Endothelial cell of umbilical vein (primary cell): Measurements from ENCODE around the gene PCDH9. TPM values are rescaled to one million over a fixed set of nuclear protein-coding genes. Genes with fewer than 3 reads are reported as not detected.

Experiments
- BruUV-seq: library from RNA; stranded (reverse); fragments of 400-500 nt; replicated peaks from 2 replicates; lab custom pipeline; 2021; lab: Mats Ljungman, UMichigan
- CTCF ChIA-PET: fragments of 300-600, 350-600 bp; sonication (Branson Sonifier 250); formaldehyde crosslinking; loops from one replicate; lab custom pipeline; 2021; ENCODE audit warnings: antibody characterized with exemption, inconsistent platforms; lab: Charles Lee
- POLR2A ChIA-PET: fragments of 300-600, 350-600 bp; sonication (Branson Sonifier 250); formaldehyde crosslinking; loops from one replicate; lab custom pipeline; 2021; ENCODE audit warnings: antibody characterized with exemption, inconsistent platforms; lab: Charles Lee
- DNase-seq: peaks from one replicate; pipeline ENCODE4 v3.0.0-alpha.2; 2011; ENCODE audit warnings: low read depth, low spot score
- FAIRE-seq: peaks from 2 replicates; lab custom pipeline; 2011; peaks lifted over from hg19 to GRCh38; lab: Jason Lieb, UNC
- H2AFZ ChIP-seq: 2 replicates; pipeline ENCODE4 v1.6.0; 2012; ENCODE audit warnings: low read depth, low read length, control low read depth, inconsistent platforms
- H3K27ac ChIP-seq: 2 replicates; pipeline ENCODE4 v1.5.1; 2011; ENCODE audit warnings: low read depth, mild to moderate bottlenecking, control low read depth, low read length, moderate library complexity; ENCODE audit not compliant: insufficient read depth
- H3K27me3 ChIP-seq, 2 experiments: 2 replicates each; pipeline versions ENCODE4 v1.6.0 to v1.6.1; 2011; ENCODE audit warnings: low read length in 2 of 2, mixed read lengths in 1 of 2; ENCODE audit not compliant: control insufficient read depth in 2 of 2, insufficient read depth in 2 of 2
- H3K36me3 ChIP-seq, 2 experiments: 2 replicates in 1 of 2; 3 replicates in 1 of 2; pipeline ENCODE4 v1.5.1; 2011; ENCODE audit warnings: low read length in 2 of 2, mild to moderate bottlenecking in 1 of 2, moderate library complexity in 1 of 2; ENCODE audit not compliant: control insufficient read depth in 2 of 2, insufficient read depth in 2 of 2; ENCODE audit errors: extremely low read depth in 1 of 2
- H3K4me1 ChIP-seq: 3 replicates; pipeline ENCODE4 v1.5.1; 2011; ENCODE audit warnings: mild to moderate bottlenecking, low read length; ENCODE audit not compliant: control insufficient read depth, insufficient read depth; ENCODE audit errors: extremely low read depth
- H3K4me2 ChIP-seq: 2 replicates; pipeline ENCODE4 v1.6.1; 2011; ENCODE audit warnings: low read length, control low read depth, mixed read lengths; ENCODE audit not compliant: insufficient read depth
- H3K4me3 ChIP-seq, 3 experiments: fragments of 200-600 bp in 1 of 3; sonication (generic), shearing (Covaris generic) in 1 of 3; replicated peaks in 1 of 3; 2 replicates each; pipeline ENCODE4 v1.5.1; 2011 to 2016; ENCODE audit warnings: control low read depth in 3 of 3, low read length in 3 of 3, mild to moderate bottlenecking in 2 of 3, inconsistent platforms in 1 of 3, low read depth in 1 of 3, moderate library complexity in 1 of 3; ENCODE audit not compliant: insufficient read depth in 1 of 3
- H3K79me2 ChIP-seq: 2 replicates; pipeline ENCODE4 v1.6.0; 2012; ENCODE audit warnings: low read length, inconsistent platforms; ENCODE audit not compliant: control insufficient read depth, insufficient read depth
- H3K9ac ChIP-seq: replicated peaks from 2 replicates; pipeline ENCODE3; 2011; ENCODE audit warnings: low read length, control low read depth; ENCODE audit not compliant: insufficient read depth; ENCODE audit errors: extremely low read depth
- H3K9me1 ChIP-seq: replicated peaks from 3 replicates; pipeline ENCODE4 v1.6.0; 2011; ENCODE audit warnings: mild to moderate bottlenecking, low read length; ENCODE audit not compliant: control insufficient read depth, insufficient read depth; ENCODE audit errors: extremely low read depth
- H3K9me3 ChIP-seq: replicated peaks from 2 replicates; pipeline ENCODE4 v1.5.1; 2012; ENCODE audit warnings: low read length, inconsistent platforms; ENCODE audit not compliant: control insufficient read depth, insufficient read depth
- H4K20me1 ChIP-seq: replicated peaks from 2 replicates; pipeline ENCODE3; 2011; ENCODE audit warnings: mild to moderate bottlenecking, low read length; ENCODE audit not compliant: control insufficient read depth, insufficient read depth; ENCODE audit errors: extremely low read depth
- EZH2 ChIP-seq: IDR thresholded peaks from 2 replicates; pipeline ENCODE4 v1.6.1; 2012; ENCODE audit warnings: borderline replicate concordance, low read depth, mild to moderate bottlenecking, moderate library complexity, low read length, inconsistent platforms; ENCODE audit not compliant: severe bottlenecking
- FOS ChIP-seq: IDR thresholded peaks from 2 replicates; pipeline ENCODE4 v1.6.1; 2011; ENCODE audit warnings: mild to moderate bottlenecking, low read length, moderate library complexity, borderline replicate concordance; ENCODE audit not compliant: insufficient read depth
- GATA2 ChIP-seq: IDR thresholded peaks from 2 replicates; pipeline ENCODE4 v1.7.0; 2011; ENCODE audit warnings: low read depth, mild to moderate bottlenecking, moderate library complexity, mixed read lengths, low read length; ENCODE audit not compliant: insufficient read length, insufficient read depth
- JUN ChIP-seq: IDR thresholded peaks from 2 replicates; pipeline ENCODE4 v1.6.1; 2011; ENCODE audit warnings: borderline replicate concordance, low read depth; ENCODE audit not compliant: insufficient read length, insufficient read depth
- MAX ChIP-seq: IDR thresholded peaks from 2 replicates; pipeline ENCODE4 v1.6.1; 2011; ENCODE audit not compliant: insufficient read depth, insufficient read length
- MYC ChIP-seq: IDR thresholded peaks from one replicate; pipeline ENCODE4 v1.6.1; 2011; ENCODE audit warnings: mild to moderate bottlenecking, low read depth, low read length
- POLR2A ChIP-seq: IDR thresholded peaks from 2 replicates; pipeline ENCODE4 v1.6.1; 2012; ENCODE audit warnings: low read depth, mild to moderate bottlenecking, control low read depth, low read length
- POLR2AphosphoS5 ChIP-seq: IDR thresholded peaks from 2 replicates; pipeline ENCODE4 v1.6.1; 2012; ENCODE audit warnings: low read depth, mild to moderate bottlenecking, control low read depth, low read length, moderate library complexity; ENCODE audit not compliant: insufficient read depth
- dilution Hi-C: fragments of 300-500 bp; cut with MboI; formaldehyde crosslinking; loops from one replicate; pipeline ENCODE4 v1.15.0; 2019; ENCODE audit warnings: low sequenced_read_pairs; ENCODE audit not compliant: extremely low pct_ligation_motif_present
- intact Hi-C: fragments of 100-400 bp; cut with micrococcal nuclease; formaldehyde crosslinking; loops from one replicate; pipeline ENCODE4 v1.10.0; 2022
- polyA plus RNA-seq, 4 experiments: library from polyadenylated mRNA; depleted of rRNA in 3 of 4; stranded (reverse) in 3 of 4; unstranded in 1 of 4; fragments of >200 nt; gene quantifications; 2 replicates each; pipeline versions ENCODE4 v1.2.1 to v1.2.3, GENCODE V29; 2011 to 2012; ENCODE audit warnings: missing spikeins in 1 of 4
- total RNA-seq: library from RNA; stranded (reverse); gene quantifications from 2 replicates; pipeline ENCODE4 v1.2.3, GENCODE V29; 2021
- TF ChIP-seq, protein P1 (sequence below), 2 donors: IDR thresholded peaks; 1 replicate in 1 of 2; 2 replicates in 1 of 2; pipeline ENCODE4 v1.5.1; 2011; ENCODE audit warnings: low read length in 2 of 2, mild to moderate bottlenecking in 2 of 2, moderate library complexity in 2 of 2, control low read depth in 1 of 2, inconsistent platforms in 1 of 2, low read depth in 1 of 2; ENCODE audit not compliant: insufficient read depth in 1 of 2; ENCODE audit errors: extremely low read depth in 1 of 2

The PCDH9 gene
- total and polyA plus RNA-seq, 2 donors (not counting 3 experiments of a cell fraction or from before 2014, with no cell fraction given): 1.1 to 5.2 TPM

GRCh38 chr13:66414066-66414800, 815.9 kb downstream of the PCDH9 start:
- H3K9me1 ChIP-seq: no peaks in the 10 kb centered on the region
- no peak overlapping the region for H2AFZ ChIP-seq
- POLR2A ChIA-PET: no interaction called here
- TF ChIP-seq MYC (no peak), JUN (no peak), MAX (no peak), EZH2 (no peak), POLR2AphosphoS5 (no peak), GATA2 (no peak), FOS (no peak), POLR2A (no peak)
- TF ChIP-seq, protein P1, sequence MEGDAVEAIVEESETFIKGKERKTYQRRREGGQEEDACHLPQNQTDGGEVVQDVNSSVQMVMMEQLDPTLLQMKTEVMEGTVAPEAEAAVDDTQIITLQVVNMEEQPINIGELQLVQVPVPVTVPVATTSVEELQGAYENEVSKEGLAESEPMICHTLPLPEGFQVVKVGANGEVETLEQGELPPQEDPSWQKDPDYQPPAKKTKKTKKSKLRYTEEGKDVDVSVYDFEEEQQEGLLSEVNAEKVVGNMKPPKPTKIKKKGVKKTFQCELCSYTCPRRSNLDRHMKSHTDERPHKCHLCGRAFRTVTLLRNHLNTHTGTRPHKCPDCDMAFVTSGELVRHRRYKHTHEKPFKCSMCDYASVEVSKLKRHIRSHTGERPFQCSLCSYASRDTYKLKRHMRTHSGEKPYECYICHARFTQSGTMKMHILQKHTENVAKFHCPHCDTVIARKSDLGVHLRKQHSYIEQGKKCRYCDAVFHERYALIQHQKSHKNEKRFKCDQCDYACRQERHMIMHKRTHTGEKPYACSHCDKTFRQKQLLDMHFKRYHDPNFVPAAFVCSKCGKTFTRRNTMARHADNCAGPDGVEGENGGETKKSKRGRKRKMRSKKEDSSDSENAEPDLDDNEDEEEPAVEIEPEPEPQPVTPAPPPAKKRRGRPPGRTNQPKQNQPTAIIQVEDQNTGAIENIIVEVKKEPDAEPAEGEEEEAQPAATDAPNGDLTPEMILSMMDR (IDR thresholded peaks at IDR 0.05; ENCODE audit: extremely low read depth in 1 of 2, insufficient read depth in 1 of 2, low read depth in 1 of 2, low read length in 2 of 2): no peak
- no peak overlapping the region for H3K4me2 ChIP-seq
- H3K79me2 ChIP-seq: no peaks in the 10 kb centered on the region
- BruUV-seq: no TSS peak
- no peaks in the 10 kb centered on the region for H3K4me1 ChIP-seq
- no peak for DNase-seq
- no peak for FAIRE-seq
- CTCF ChIA-PET: no interaction called here
- intact Hi-C loops: no loop called here
- H3K36me3 ChIP-seq: no peaks in the 10 kb centered on the region
- no peak overlapping the region for H3K9ac ChIP-seq
- H3K27ac ChIP-seq: no peak overlapping the region
- dilution Hi-C loops: no loop called here
- H4K20me1 ChIP-seq: no peaks in the 10 kb centered on the region
- H3K4me3 ChIP-seq: no peak overlapping the region
- H3K9me3 ChIP-seq: no peaks in the 10 kb centered on the region
- H3K27me3 ChIP-seq: no peaks in the 10 kb centered on the region
